ENCODE data around the gene ENG. TPM values are rescaled to one million over a fixed set of nuclear protein-coding genes. Genes with fewer than 3 reads are reported as not detected.

Gene ENG
- total RNA-seq, 1 experiment from 2014 or later: 0.18 TPM

GRCh38 chr9:127829205-127829906 is 25.1 kb downstream of the ENG start:
- Mint-ChIP-seq H3K36me3 (ENCODE audit: insufficient read depth, unreplicated experiment) (peaks cover 10% of the 10 kb centered on the region), H3K27me3 (ENCODE audit: insufficient read depth, unreplicated experiment) (no peaks in the 10 kb centered on the region), H3K27ac (ENCODE audit: unreplicated experiment) (peak overlapping the region; percentile 9), H3K4me3 (ENCODE audit: unreplicated experiment) (peak overlapping the region; percentile 63), H3K4me1 (ENCODE audit: low read depth, unreplicated experiment) (peaks cover 10% of the 10 kb centered on the region), H3K9me3 (ENCODE audit: unreplicated experiment) (no peaks in the 10 kb centered on the region)
- ChIA-PET POLR2A (no interaction called here), CTCF (no interaction called here)
- Histone ChIP-seq H3K4me1 (no peaks in the 10 kb centered on the region), H3K36me3 (ENCODE audit: control insufficient read depth, insufficient read depth, low read length) (no peaks in the 10 kb centered on the region), H3K9me3 (no peaks in the 10 kb centered on the region), H3K27me3 (replicated peaks; ENCODE audit: control insufficient read depth, insufficient read depth, low read length) (no peaks in the 10 kb centered on the region), H3K4me3 (ENCODE audit: low read depth, low read length) (no peak overlapping the region)
- DNase-seq: no peak
- no peak for TF ChIP-seq CTCF (IDR thresholded peaks at IDR 0.05; ENCODE audit: insufficient read depth in 1 of 2, low read depth in 1 of 2, low read length in 1 of 2, severe bottlenecking in 1 of 2, unreplicated experiment in 1 of 2)
- BruUV-seq (replicated peaks): no TSS peak
- intact Hi-C loops (cut with micrococcal nuclease; ENCODE audit: unreplicated experiment): no loop called here

- intact Hi-C loops (cut with micrococcal nuclease; ENCODE audit: unreplicated experiment): no loop called here
- peaks cover 10% of the 10 kb centered on the region for H3K36me3 Mint-ChIP-seq (ENCODE audit: insufficient read depth, unreplicated experiment)
- peak; percentile 76 to 82 for DNase-seq
- peak overlapping the region; percentile 9 for H3K27ac Mint-ChIP-seq (ENCODE audit: unreplicated experiment)
- CTCF ChIA-PET: no interaction called here
- peak overlapping the region; percentile 63 for H3K4me3 Mint-ChIP-seq (ENCODE audit: unreplicated experiment)
- H3K27me3 Mint-ChIP-seq (ENCODE audit: insufficient read depth, unreplicated experiment): no peaks in the 10 kb centered on the region
- Histone ChIP-seq H3K27me3 (replicated peaks; ENCODE audit: control insufficient read depth, insufficient read depth, low read length) (no peaks in the 10 kb centered on the region), H3K4me1 (no peaks in the 10 kb centered on the region), H3K4me3 (ENCODE audit: low read depth, low read length) (peak overlapping the region; percentile 30), H3K9me3 (no peaks in the 10 kb centered on the region), H3K36me3 (ENCODE audit: control insufficient read depth, insufficient read depth, low read length) (no peaks in the 10 kb centered on the region)
- BruUV-seq (replicated peaks): no TSS peak
- no peak for TF ChIP-seq CTCF (IDR thresholded peaks at IDR 0.05; ENCODE audit: insufficient read depth in 1 of 2, low read depth in 1 of 2, low read length in 1 of 2, severe bottlenecking in 1 of 2, unreplicated experiment in 1 of 2)
- POLR2A ChIA-PET: no interaction called here
- H3K9me3 Mint-ChIP-seq (ENCODE audit: unreplicated experiment): no peaks in the 10 kb centered on the region
- H3K4me1 Mint-ChIP-seq (ENCODE audit: low read depth, unreplicated experiment): peaks cover 10% of the 10 kb centered on the region
These were observed 26.0 kb downstream of the ENG start for GRCh38 chr9:127828262-127829031.

- H3K4me1 Mint-ChIP-seq (ENCODE audit: low read depth, unreplicated experiment): peaks cover 10% of the 10 kb centered on the region
- H3K9me3 Mint-ChIP-seq (ENCODE audit: unreplicated experiment): no peaks in the 10 kb centered on the region
- H3K27ac Mint-ChIP-seq (ENCODE audit: unreplicated experiment): no peak overlapping the region
- H3K4me3 ChIP-seq (ENCODE audit: low read depth, low read length): no peak overlapping the region
- intact Hi-C loops (cut with micrococcal nuclease; ENCODE audit: unreplicated experiment): no loop called here
- H3K4me3 Mint-ChIP-seq (ENCODE audit: unreplicated experiment): no peak overlapping the region
- BruUV-seq (replicated peaks): no TSS peak
- H3K27me3 ChIP-seq (replicated peaks; ENCODE audit: control insufficient read depth, insufficient read depth, low read length): no peaks in the 10 kb centered on the region
- H3K9me3 ChIP-seq: no peaks in the 10 kb centered on the region
- peaks cover 10% of the 10 kb centered on the region for H3K36me3 Mint-ChIP-seq (ENCODE audit: insufficient read depth, unreplicated experiment)
- POLR2A ChIA-PET: no interaction called here
- H3K36me3 ChIP-seq (ENCODE audit: control insufficient read depth, insufficient read depth, low read length): no peaks in the 10 kb centered on the region
- DNase-seq: no peak
- no peaks in the 10 kb centered on the region for H3K4me1 ChIP-seq
- CTCF ChIA-PET: no interaction called here
- no peaks in the 10 kb centered on the region for H3K27me3 Mint-ChIP-seq (ENCODE audit: insufficient read depth, unreplicated experiment)
- TF ChIP-seq CTCF (IDR thresholded peaks at IDR 0.05; ENCODE audit: insufficient read depth in 1 of 2, low read depth in 1 of 2, low read length in 1 of 2, severe bottlenecking in 1 of 2, unreplicated experiment in 1 of 2): no peak
These were observed 28.1 kb downstream of the ENG start for GRCh38 chr9:127826253-127826913.

Measured in Caco-2 (cell line).